Fibroblast of lung (primary cell): ENCODE data around the gene RREB1.

Experiments used
- CTCF ChIP-seq, 2 donors: IDR thresholded peaks in 1 of 2; conservative IDR thresholded peaks in 1 of 2; 1 replicate in 1 of 2; 2 replicates in 1 of 2; pipeline ENCODE4 v1.5.1; 2011 to 2012; ENCODE audit warnings: low read length in 2 of 2, control low read depth in 1 of 2, inconsistent platforms in 1 of 2, low read depth in 1 of 2, mild to moderate bottlenecking in 1 of 2
- EZH2 ChIP-seq: IDR thresholded peaks from 2 replicates; pipeline ENCODE4 v1.5.1; 2012; ENCODE audit warnings: low read length, control low read depth, mild to moderate bottlenecking; ENCODE audit errors: missing control alignments

GRCh38 chr6:7137335-7138045, 29.7 kb downstream of the RREB1 start:
- no peak for TF ChIP-seq CTCF (conservative IDR thresholded peaks at IDR 0.05 in 1 of 2, IDR thresholded peaks at IDR 0.05 in 1 of 2; ENCODE audit: low read depth in 1 of 2, low read length in 2 of 2)
- no peak for TF ChIP-seq EZH2
